Heart left ventricle (tissue), 16 donors: ENCODE data around the gene DEXI. TPM values are rescaled to one million over a fixed set of nuclear protein-coding genes. Genes with fewer than 3 reads are reported as not detected.

Source experiments
- ATAC-seq, 4 donors: fragments of 200-7000 bp; cut with Tn5 transposase; one replicate each; pipeline ENCODE4 v1.9.1; 2020 to 2022; ENCODE audit warnings: moderate library complexity in 4 of 4, mild to moderate bottlenecking in 3 of 4, moderate number of reproducible peaks in 1 of 4
- DNase-seq, 5 donors: peaks; one replicate each; pipeline ENCODE4 v3.0.0-alpha.2; 2020
- H3K27ac ChIP-seq, 12 donors: fragments of 200-600 bp; sonication (generic) in 4 of 12; one replicate each; pipeline versions ENCODE4 v1.5.0 to v1.8.0; 2016 to 2022; ENCODE audit warnings: mild to moderate bottlenecking in 2 of 12
- H3K27me3 ChIP-seq, 9 donors: fragments of 200-600 bp; sonication (generic) in 2 of 9; one replicate each; pipeline versions ENCODE4 v1.5.1 to v1.8.0; 2016 to 2022; ENCODE audit warnings: mild to moderate bottlenecking in 3 of 9
- H3K36me3 ChIP-seq, 9 donors: fragments of 200-600 bp; sonication (generic) in 2 of 9; one replicate each; pipeline versions ENCODE4 v1.5.0 to v1.8.0; 2018 to 2022; ENCODE audit warnings: mild to moderate bottlenecking in 2 of 9
- H3K4me1 ChIP-seq, 12 donors: fragments of 200-600 bp; sonication (generic) in 4 of 12; one replicate each; pipeline versions ENCODE4 v1.5.0 to v1.8.0; 2016 to 2022; ENCODE audit warnings: mild to moderate bottlenecking in 3 of 12
- H3K4me3 ChIP-seq, 12 donors: fragments of 200-600 bp; sonication (generic) in 4 of 12; one replicate each; pipeline versions ENCODE4 v1.5.0 to v1.8.0; 2017 to 2022; ENCODE audit warnings: mild to moderate bottlenecking in 9 of 12, moderate library complexity in 4 of 12
- H3K9me3 ChIP-seq, 12 donors: fragments of 200-600 bp; sonication (generic) in 4 of 12; one replicate each; pipeline versions ENCODE4 v1.5.0 to v1.8.0; 2016 to 2022; ENCODE audit warnings: mild to moderate bottlenecking in 1 of 12
- POLR2A ChIP-seq, 2 donors: fragments of 450-650 bp; IDR thresholded peaks; one replicate each; pipeline ENCODE4 v1.6.1; 2017; ENCODE audit warnings: antibody characterized with exemption in 2 of 2, mild to moderate bottlenecking in 2 of 2, moderate library complexity in 2 of 2
- WGBS, 4 donors: extraction: QIAGEN DNeasy Blood & Tissue Kit in 2 of 4; methylation state at CpG; one replicate each; pipeline versions ENCODE4 v1.1.5 to v1.1.7; 2013 to 2018; 5-methylcytosine and 5-hydroxymethylcytosine counted together
- intact Hi-C, 10 donors: fragments of 100-400 bp; cut with DNase I; formaldehyde crosslinking; loops; one replicate each; pipeline versions ENCODE4 v1.11.1 to v1.14.2; 2022
- polyA plus RNA-seq, 2 donors: library from polyadenylated mRNA; stranded (reverse); fragments of 200-250 nt; gene quantifications; one replicate each; pipeline ENCODE4 v1.2.3, GENCODE V29; 2013
- total RNA-seq, 9 donors: library from RNA; depleted of rRNA in 2 of 9; stranded (reverse); fragments of >200 nt in 2 of 9; fragmentation: NEBNext Ultra II Directional in 3 of 9; extraction: Animal tissue kit (Norgen Biotek cat#: 25700) in 3 of 9; gene quantifications; one replicate each; pipeline versions ENCODE4 v1.1.0 to v1.2.4, GENCODE V29; 2016 to 2023
- TF ChIP-seq, protein P1 (sequence below), 12 donors: fragments of 200-600 bp; sonication (generic) in 4 of 12; IDR thresholded peaks; one replicate each; pipeline versions ENCODE4 v1.5.0 to v1.8.0; 2018 to 2022; ENCODE audit warnings: antibody characterized with exemption in 12 of 12, mild to moderate bottlenecking in 5 of 12
- donor health status: ischemic (EF 13 %, LVEDD 7.1; RV severe dilation, severe dysfunction).
- donor health status: healthy with polysubstance abuse.
- donor health status: DM: no; HTN: yes; CAD: no.
- donor health status: DM: no; HTN: no; CAD: no.
- donor health status: ischemic (EF 25% LVEDD 6.9; RV normal size, moderate dysfunction).
- donor health status: ischemic (EF 25% LVEDD 5.7; RV mildly dilated, moderate dysfunction).
- donor health status: healthy.
- donor health status: DM: yes; HTN: yes; CAD: no.
- donor health status: ischemic (EF 35%, LVEDD 5.7; RV mildly dilated, moderate dysfunction).
- donor health status: nonischemic (EF 11% LVEDD 7.7; RV severe dilation, severe dysfunction).
- donor health status: DM: yes; HTN: yes; CAD: no.
- donor health status: PGD.
- donor health status: ischemic (EF 29% LVEDD 5.4; RV normal size, mild dysfunction).
- donor health status: nonischemic (EF 23%, LVEDD 6.1; RV moderate dilation, normal function).

The DEXI gene
- total and polyA plus RNA-seq, 11 donors = 57.2 to 141 (median 90.8) TPM

DNA sequence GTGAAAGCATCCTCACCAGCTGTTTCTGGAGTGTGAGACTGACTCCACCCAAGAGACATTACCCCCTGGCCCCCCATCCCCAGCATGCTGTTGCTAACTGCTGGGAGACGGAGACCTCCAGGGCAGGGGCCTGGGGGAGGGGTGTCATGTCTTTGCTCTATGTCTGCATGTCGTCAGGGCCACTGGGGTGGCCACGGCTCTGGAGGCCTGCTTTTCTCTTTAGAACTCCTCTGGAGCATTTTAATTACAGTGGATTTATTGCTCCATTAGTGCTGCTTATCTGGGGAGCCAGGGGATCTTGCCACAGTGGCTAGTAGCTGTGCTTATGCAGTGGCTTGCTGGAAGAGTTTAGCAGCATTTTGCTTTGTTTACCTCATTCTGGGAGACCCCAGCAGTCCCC, 34.4 kb upstream of the DEXI start:
- no peak for DNase-seq
- H3K36me3 ChIP-seq = peaks cover 0 to 99% (median 64%) of the 10 kb centered on the region in 9 donors
- 69 to 93% (median 73%) methylated on average over 3 of the region's 3 CpGs for WGBS, 4 donors
- H3K4me1 ChIP-seq = peaks cover 0 to 27% (median 7%) of the 10 kb centered on the region in 12 donors
- intact Hi-C loops = loop anchor here in 3 of 10 donors (5.0 to 10.0 kb wide), 2 partner anchors 116 to 128 kb away; no protein-coding TSS in a partner anchor
- no peaks in the 10 kb centered on the region for H3K9me3 ChIP-seq
- H3K27ac ChIP-seq = no peak overlapping the region
- no peak overlapping the region for H3K4me3 ChIP-seq
- H3K27me3 ChIP-seq = no peaks in the 10 kb centered on the region
- no peak for TF ChIP-seq POLR2A (IDR thresholded peaks at IDR 0.05)
- TF ChIP-seq, protein P1, sequence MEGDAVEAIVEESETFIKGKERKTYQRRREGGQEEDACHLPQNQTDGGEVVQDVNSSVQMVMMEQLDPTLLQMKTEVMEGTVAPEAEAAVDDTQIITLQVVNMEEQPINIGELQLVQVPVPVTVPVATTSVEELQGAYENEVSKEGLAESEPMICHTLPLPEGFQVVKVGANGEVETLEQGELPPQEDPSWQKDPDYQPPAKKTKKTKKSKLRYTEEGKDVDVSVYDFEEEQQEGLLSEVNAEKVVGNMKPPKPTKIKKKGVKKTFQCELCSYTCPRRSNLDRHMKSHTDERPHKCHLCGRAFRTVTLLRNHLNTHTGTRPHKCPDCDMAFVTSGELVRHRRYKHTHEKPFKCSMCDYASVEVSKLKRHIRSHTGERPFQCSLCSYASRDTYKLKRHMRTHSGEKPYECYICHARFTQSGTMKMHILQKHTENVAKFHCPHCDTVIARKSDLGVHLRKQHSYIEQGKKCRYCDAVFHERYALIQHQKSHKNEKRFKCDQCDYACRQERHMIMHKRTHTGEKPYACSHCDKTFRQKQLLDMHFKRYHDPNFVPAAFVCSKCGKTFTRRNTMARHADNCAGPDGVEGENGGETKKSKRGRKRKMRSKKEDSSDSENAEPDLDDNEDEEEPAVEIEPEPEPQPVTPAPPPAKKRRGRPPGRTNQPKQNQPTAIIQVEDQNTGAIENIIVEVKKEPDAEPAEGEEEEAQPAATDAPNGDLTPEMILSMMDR (IDR thresholded peaks at IDR 0.05) = no peak
- ATAC-seq = no peak

DNA sequence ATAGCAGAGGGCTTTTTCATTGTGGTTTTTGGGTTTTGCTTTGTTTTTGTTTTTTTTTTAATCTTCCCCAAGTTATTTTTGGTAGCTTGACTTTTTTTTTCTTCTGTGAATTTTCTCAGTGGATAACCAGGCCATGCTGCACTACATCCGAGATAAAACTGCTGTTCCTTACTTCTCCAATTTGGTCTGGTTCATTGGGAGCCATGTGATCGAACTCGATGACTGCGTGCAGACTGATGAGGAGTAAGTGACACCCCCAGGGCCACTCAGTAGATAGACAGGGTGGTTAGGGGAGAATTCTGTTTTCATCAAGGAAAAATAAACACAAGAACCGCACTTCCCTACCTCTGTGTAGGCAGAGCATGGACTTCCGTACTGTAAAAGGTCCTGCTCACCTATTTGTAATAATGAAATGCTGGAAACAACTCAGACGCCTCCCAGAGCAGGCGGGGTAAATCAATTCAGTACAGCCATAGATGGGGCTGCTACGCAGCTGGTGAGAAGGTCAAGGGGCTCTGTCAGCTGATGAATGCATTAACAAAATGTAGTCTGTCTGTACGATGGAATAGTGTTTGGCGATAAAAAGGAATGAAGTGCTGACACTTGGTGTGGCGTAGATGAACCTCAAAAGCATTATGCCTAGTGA, 30.7 kb upstream of the DEXI start:
- Histone ChIP-seq H3K27ac (no peak overlapping the region), H3K36me3 (peaks cover 0 to 76% (median 66%) of the 10 kb centered on the region in 9 donors), H3K4me3 (no peak overlapping the region), H3K9me3 (no peaks in the 10 kb centered on the region), H3K27me3 (no peaks in the 10 kb centered on the region), H3K4me1 (peaks cover 0 to 23% (median 8%) of the 10 kb centered on the region in 12 donors)
- no peak for DNase-seq
- WGBS, 4 donors = 84 to 90% (median 87%) methylated on average over 12 of the region's 12 CpGs
- TF ChIP-seq POLR2A (IDR thresholded peaks at IDR 0.05) = no peak
- TF ChIP-seq, protein P1 (IDR thresholded peaks at IDR 0.05) = no peak
- intact Hi-C loops = loop anchor here in 7 of 10 donors (2.0 to 10.0 kb wide), 6 partner anchors 99 to 384 kb away; partner anchors contain the start of gene SOCS1 (in 2 of the 7)
- no peak for ATAC-seq

GRCh38 chr16:10972108-10972818, 30.0 kb upstream of the DEXI start:
- WGBS, 4 donors = 42 to 61% (median 55%) methylated on average over 4 of the region's 4 CpGs
- Histone ChIP-seq H3K9me3 (no peaks in the 10 kb centered on the region), H3K4me3 (no peak overlapping the region), H3K4me1 (peaks cover 0 to 27% (median 12%) of the 10 kb centered on the region in 12 donors), H3K36me3 (peaks cover 0 to 72% (median 59%) of the 10 kb centered on the region in 9 donors), H3K27ac (peak overlapping the region in 1 of 12 donors; percentile 5), H3K27me3 (no peaks in the 10 kb centered on the region)
- intact Hi-C loops = loop anchor here in 7 of 10 donors (2.0 to 10.0 kb wide), 6 partner anchors 100 to 385 kb away; partner anchors contain the start of gene SOCS1 (in 2 of the 7)
- no peak for ATAC-seq
- no peak for DNase-seq
- no peak for TF ChIP-seq POLR2A (IDR thresholded peaks at IDR 0.05)
- TF ChIP-seq, protein P1 (IDR thresholded peaks at IDR 0.05) = no peak

GRCh38 chr16:10971560-10971961, 29.3 kb upstream of the DEXI start:
- Histone ChIP-seq H3K27ac (peak overlapping the region in 1 of 12 donors; percentile 5), H3K27me3 (no peaks in the 10 kb centered on the region), H3K36me3 (peaks cover 0 to 68% (median 58%) of the 10 kb centered on the region in 9 donors), H3K4me3 (no peak overlapping the region), H3K4me1 (peaks cover 0 to 27% (median 12%) of the 10 kb centered on the region in 12 donors), H3K9me3 (no peaks in the 10 kb centered on the region)
- peak in 4 of 5 donors; percentile 29 to 48 (median 42) for DNase-seq
- WGBS, 4 donors = 48 to 61% (median 54%) methylated on average over 3 of the region's 3 CpGs
- TF ChIP-seq, protein P1 (IDR thresholded peaks at IDR 0.05) = peak; percentile 70 to 87 (median 79)
- no peak for TF ChIP-seq POLR2A (IDR thresholded peaks at IDR 0.05)
- peak in 3 of 4 donors; percentile 51 to 72 (median 52) for ATAC-seq
- intact Hi-C loops = loop anchor here (1.0 to 10.0 kb wide), 10 partner anchors 101 to 386 kb away; partner anchors contain the start of gene SOCS1 (in 5 of the 10)
